ENCODE measurements around the gene JMJD1C. TPM values are rescaled to one million over a fixed set of nuclear protein-coding genes. Genes with fewer than 3 reads are reported as not detected.
A peak's percentile ranks its signal among the peaks of the same experiment; 100 is the strongest.

The JMJD1C gene
- total RNA-seq, 4 donors from 2014 or later, result 127 to 330 (median 208) TPM

- TF ChIP-seq POLR2A (IDR thresholded peaks at IDR 0.05) (no peak), CTCF (IDR thresholded peaks at IDR 0.05) (no peak)
- no peak for DNase-seq
- Histone ChIP-seq H3K27ac (peak overlapping the region; percentile 32 to 55), H3K9me3 (no peaks in the 10 kb centered on the region), H3K4me1 (peaks cover 4% of the 10 kb centered on the region in 2 donors), H3K4me3 (no peak overlapping the region), H3K27me3 (no peaks in the 10 kb centered on the region), H3K36me3 (no peaks in the 10 kb centered on the region)
- intact Hi-C loops (cut with DNase I; ENCODE audit: low total_unique reads), result no loop called here
Measured at GRCh38 chr10:63438506-63439498, 27.0 kb downstream of the JMJD1C start.

GRCh38 chr10:63437116-63437949 is 28.4 kb downstream of the JMJD1C start:
- no peaks in the 10 kb centered on the region for H3K36me3 ChIP-seq
- no peaks in the 10 kb centered on the region for H3K27me3 ChIP-seq
- peaks cover 4% of the 10 kb centered on the region in 2 donors for H3K4me1 ChIP-seq
- peak overlapping the region; percentile 1 to 32 for H3K27ac ChIP-seq
- TF ChIP-seq CTCF (IDR thresholded peaks at IDR 0.05), result no peak
- no peak for TF ChIP-seq POLR2A (IDR thresholded peaks at IDR 0.05)
- H3K4me3 ChIP-seq, result no peak overlapping the region
- no peaks in the 10 kb centered on the region for H3K9me3 ChIP-seq
- intact Hi-C loops (cut with DNase I; ENCODE audit: low total_unique reads), result no loop called here
- no peak for DNase-seq

- no peaks in the 10 kb centered on the region for H3K27me3 ChIP-seq
- peaks cover 0 to 8% of the 10 kb centered on the region in 2 donors for H3K4me1 ChIP-seq
- H3K36me3 ChIP-seq, result no peaks in the 10 kb centered on the region
- no peak overlapping the region for H3K4me3 ChIP-seq
- TF ChIP-seq POLR2A (IDR thresholded peaks at IDR 0.05) (no peak), CTCF (IDR thresholded peaks at IDR 0.05) (no peak)
- DNase-seq, result no peak
- intact Hi-C loops (cut with DNase I; ENCODE audit: low total_unique reads), result no loop called here
- H3K9me3 ChIP-seq, result no peaks in the 10 kb centered on the region
- peak overlapping the region in 1 of 2 donors; percentile 5 for H3K27ac ChIP-seq
Measured at GRCh38 chr10:63436225-63436624, 29.6 kb downstream of the JMJD1C start.

- Histone ChIP-seq H3K27me3 (no peaks in the 10 kb centered on the region), H3K9me3 (no peaks in the 10 kb centered on the region), H3K27ac (peak overlapping the region; percentile 16 to 61), H3K4me3 (no peak overlapping the region), H3K4me1 (peaks cover 3 to 8% of the 10 kb centered on the region in 2 donors), H3K36me3 (no peaks in the 10 kb centered on the region)
- intact Hi-C loops (cut with DNase I; ENCODE audit: low total_unique reads), result no loop called here
- TF ChIP-seq CTCF (IDR thresholded peaks at IDR 0.05), result no peak
- TF ChIP-seq POLR2A (IDR thresholded peaks at IDR 0.05), result no peak
- DNase-seq, result no peak
Measured at GRCh38 chr10:63434866-63435854, 30.6 kb downstream of the JMJD1C start.
